Fibroblast of upper back skin (primary cell): ENCODE measurements around the gene CKS1B.
A peak's percentile ranks its signal among the peaks of the same experiment; 100 is the strongest.

Source experiments
- DNase-seq: peaks from one replicate; pipeline ENCODE4 v3.0.0-alpha.2; 2013

CKS1B gene

DNA sequence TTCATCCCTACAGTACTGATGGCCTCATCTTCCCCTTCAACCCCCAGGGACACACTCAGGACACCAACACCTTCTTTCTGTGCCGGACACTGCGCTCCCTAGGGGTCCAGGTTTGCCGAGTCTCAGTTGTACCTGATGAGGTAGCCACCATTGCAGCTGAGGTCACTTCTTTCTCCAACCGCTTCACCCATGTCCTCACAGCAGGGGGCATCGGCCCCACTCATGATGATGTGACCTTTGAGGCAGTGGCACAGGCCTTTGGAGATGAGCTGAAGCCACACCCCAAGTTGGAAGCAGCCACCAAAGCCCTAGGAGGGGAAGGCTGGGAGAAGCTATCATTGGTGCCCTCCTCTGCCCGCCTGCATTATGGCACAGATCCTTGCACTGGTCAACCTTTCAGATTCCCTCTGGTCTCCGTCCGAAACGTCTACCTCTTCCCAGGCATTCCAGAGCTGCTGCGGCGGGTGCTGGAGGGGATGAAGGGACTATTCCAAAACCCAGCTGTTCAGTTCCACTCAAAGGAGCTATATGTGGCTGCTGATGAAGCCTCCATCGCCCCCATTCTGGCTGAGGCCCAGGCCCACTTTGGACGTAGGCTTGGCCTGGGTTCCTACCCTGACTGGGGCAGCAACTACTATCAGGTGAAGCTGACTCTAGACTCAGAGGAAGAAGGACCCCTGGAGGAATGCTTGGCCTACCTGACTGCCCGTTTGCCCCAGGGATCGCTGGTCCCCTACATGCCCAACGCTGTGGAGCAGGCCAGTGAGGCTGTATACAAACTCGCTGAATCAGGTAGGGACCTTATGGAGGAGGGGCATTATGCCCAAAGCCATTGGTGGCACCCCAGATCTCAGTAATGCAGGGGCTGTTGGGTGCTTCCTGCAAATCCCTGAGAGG is 13.8 kb downstream of the CKS1B start:
- DNase-seq = no peak

DNA sequence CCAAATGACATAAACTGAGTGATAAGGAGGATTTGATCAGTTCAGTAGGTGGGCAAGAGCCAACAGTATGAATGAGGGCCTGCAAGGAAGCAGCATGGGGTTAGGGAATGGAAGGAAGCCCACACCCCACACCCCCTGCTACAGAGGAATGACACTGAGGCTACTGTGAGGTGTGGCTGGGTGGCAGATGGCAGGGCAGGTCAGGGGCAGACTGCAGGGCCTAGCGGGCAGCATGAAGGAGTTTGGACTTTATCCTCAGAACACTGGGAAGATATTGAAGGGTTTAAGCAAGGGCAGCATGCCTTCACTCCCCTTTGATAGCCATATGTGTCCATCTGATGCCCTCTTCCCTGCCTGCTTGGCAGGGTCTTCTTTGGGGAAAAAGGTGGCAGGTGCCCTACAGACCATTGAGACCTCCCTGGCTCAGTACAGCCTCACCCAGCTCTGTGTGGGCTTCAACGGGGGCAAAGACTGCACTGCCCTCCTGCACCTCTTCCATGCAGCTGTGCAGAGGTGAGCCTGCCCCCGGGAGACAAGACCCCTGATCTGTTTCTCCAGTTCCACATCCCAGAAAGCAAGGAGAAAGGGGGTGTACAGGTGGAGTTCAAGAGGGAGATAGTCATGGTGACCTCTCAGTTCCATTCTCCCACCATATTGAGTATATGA is 14.8 kb downstream of the CKS1B start:
- no peak for DNase-seq

DNA sequence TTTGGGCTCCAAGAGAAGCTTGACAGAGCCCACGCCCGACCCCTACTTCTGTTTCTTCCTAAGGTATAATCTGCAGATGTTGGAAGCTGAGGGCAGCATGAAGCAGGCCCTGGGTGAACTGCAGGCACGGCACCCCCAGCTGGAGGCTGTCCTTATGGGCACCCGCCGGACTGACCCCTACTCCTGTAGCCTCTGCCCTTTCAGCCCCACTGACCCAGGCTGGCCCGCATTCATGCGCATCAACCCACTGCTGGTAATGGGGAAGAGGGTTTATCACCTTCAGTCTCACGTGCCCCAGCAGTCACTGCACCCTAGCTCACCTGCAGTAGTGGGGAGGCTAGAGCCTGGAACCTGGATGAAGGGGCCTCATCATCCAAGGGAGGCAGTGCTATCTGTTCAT is 15.8 kb downstream of the CKS1B start:
- no peak for DNase-seq

DNA sequence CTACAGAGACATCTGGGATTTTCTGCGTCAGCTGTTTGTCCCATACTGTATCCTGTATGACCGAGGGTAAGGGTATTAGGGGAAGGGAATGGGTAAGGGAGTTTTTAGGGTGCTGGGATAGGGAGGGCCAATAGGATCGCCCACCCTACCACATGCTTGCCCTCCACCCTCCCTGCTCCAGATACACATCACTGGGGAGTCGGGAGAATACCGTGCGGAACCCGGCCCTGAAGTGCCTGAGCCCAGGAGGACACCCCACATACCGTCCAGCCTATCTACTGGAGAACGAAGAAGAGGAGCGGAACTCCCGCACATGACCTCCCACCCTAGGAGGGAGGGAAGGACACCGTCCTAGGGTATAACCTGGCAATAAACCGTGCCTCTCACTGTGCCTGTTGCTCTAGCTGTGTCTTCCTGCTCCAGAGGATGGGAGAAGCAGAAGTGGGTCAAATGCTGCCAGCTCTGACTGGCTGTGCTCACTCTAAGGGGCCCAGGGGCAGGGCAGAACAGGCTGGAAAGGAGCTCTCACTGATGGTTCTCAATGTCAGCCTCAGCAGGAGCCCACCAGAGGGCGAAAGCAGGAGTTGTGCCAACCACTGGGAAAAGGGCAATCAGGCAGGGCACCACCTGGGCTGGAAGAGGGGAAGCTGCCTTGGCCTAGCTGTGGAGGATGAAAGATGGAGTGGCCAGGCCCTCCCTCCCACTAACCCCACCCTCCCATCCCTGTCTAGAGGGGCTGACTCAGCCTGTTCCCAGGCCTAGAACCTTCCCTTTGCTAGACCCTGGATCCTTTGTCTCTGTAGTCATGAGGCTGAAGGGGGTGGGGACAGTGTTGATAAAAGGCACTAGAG is 18.5 kb downstream of the CKS1B start:
- DNase-seq = peak; percentile 36

DNA sequence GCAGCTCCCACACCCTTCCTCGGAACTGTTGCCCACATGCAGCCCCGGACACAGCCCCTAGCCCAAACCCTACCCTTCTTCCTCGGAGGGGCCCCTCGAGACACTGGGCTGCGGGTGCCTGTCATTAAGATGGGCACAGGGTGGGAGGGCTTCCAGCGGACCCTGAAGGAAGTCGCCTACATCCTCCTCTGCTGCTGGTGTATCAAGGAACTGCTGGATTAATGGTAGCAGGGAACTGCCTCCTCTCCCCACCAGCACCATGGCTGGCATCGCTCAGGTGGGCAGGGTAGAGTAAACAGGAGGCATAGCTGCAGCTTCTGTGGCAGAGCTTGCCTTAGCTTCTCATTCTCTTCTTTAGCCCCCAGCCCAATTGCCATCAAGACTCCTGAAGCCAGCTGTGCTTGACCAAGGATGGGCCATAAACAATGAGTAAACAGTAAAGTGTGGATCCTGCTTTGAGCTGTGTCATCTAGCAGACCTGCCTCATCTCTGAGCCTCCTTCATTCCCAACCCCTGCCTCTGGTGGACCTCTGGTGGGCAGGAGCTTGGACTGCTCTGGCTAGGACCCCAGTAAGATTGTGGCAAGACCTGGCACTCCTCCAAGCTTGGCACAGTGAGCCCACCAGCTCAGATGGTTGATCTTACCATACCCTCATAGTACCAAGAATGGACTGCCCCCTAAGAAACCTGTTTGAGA is 19.2 kb downstream of the CKS1B start, which contains the start of gene LENEP:
Gene LENEP, plus strand, starts transcription at position 15 of the 697 bp plus-strand sequence. Its CDS starts 22 bp downstream, at position 37.
- DNase-seq = no peak

DNA sequence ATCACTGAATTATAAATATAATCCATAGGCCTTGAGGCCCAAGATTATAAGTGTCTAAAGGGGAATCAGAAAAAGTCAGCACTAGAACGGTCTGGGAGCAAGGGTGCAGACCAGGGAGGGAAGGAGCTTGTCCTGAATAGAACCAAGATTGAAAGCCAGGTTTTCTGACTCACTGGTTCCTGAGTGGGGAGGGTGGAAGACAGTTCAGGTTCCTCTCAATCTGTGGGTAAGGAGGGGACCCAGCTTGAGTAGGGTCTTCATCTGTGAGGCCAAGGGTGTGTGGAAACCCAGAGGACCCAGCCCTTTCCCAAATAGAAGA is 19.7 kb downstream of the CKS1B start:
- no peak for DNase-seq

DNA sequence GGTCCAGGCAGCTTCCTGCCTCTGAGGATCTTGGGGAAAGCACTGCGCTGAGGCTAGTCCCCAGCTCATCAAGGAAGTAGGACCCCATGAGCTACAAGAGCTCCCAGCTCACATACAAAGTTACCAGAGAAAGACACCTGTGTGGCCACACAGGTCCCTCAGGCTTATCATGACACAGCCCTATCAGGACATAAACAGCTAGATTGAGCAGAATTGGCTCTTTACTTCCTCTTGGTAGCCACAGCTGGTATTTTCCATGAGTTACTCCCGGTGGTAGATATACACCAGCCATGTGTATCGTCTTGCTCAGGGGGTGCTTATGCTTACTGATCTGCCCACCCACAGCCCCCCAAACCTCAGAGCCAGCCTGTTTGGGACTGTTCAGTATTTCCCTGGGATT is 20.1 kb downstream of the CKS1B start:
- DNase-seq = no peak

DNA sequence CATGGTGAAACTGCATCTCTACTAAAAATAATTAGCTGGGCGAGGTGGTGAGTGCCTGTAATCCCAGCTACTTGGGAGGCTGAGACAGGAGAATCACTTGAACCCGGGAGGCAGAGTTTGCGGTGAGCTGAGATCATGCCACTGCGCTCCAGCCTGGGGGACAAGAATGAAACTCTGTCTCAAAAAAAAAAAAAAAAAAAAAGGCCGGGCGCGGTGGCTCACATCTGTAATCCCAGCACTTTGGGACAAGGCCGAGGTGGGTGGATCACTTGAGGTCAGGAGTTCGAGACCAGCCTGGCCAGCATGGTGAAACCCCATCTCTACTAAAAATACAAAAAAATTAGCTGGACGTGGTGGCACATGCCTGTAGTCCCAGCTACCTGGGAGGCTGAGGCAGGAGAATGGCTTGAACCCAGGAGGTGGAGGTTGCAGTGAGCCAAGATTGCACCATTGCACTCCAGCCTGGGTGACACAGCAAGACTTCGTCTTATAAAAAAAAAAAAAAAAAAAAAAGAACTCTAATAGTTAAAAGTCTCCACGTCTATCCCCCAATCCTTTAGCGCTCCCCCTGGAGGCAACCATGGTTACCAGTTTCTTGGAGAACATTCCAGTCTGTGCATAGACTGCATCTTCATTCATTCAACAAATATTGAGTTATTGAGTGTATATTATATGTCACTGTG is 21.0 kb downstream of the CKS1B start:
- peak; percentile 83 for DNase-seq

DNA sequence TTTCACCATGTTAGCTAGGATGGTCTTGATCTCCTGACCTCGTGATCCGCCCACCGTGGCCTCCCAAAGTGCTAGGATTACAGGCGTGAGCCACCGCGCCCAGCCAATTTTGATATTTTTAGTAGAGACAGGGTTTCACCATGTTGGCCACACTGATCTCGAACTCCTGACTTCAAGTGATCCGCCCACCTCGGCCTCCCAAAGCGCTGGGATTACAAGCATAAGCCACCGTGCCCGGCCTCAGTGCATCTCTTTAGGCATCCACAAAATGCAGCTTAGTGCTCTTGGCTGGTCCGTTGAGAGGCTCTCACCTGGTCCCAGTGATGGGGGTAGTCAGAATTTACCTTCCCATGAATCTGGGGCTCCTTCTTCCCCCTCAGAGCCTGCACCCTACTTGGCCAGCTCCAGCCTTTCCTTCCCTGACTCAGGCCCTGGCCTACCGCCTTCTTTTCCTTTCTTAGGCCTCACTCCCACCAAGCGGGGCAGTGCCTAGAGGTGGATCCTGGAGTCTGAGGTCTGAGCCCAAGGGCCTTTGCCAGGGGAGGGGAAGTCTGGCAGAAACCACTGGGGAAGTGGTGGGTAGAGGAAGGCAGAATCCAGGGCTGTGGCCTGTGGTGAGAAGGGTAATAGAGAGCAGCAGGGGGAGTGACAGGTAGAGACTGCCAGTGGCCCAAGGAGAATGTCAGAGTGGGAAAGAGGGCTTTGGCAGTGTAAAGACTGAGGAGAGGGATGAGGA is 22.7 kb downstream of the CKS1B start:
- DNase-seq = no peak

DNA sequence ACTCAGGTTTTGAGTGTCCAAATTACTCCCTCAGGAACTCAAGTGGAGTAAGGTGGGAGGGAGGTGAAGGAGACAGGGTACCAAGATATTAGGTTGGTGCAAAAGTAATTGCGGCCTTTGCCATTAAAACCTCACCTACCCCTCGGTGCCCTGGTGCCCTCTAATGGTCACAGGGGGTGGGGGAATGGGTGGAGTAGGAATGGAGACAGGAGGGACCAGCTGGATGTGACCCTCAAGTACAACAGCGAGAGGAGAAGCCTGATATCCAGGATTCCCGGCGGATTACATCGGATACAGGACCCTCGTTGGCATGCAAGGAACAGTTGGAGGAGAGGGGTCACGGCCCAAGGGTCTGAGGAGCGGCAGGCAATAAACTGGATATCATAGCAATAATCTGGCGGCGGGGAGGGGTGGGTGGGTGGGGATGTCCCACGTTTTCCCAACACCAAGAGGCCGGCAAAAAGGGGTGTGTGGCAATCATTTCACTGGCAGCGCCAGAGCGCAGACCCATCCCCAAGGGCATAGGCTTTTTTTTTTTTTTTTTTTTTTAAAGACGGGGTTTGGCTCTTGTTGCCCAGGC is 23.8 kb downstream of the CKS1B start:
- DNase-seq = no peak

DNA sequence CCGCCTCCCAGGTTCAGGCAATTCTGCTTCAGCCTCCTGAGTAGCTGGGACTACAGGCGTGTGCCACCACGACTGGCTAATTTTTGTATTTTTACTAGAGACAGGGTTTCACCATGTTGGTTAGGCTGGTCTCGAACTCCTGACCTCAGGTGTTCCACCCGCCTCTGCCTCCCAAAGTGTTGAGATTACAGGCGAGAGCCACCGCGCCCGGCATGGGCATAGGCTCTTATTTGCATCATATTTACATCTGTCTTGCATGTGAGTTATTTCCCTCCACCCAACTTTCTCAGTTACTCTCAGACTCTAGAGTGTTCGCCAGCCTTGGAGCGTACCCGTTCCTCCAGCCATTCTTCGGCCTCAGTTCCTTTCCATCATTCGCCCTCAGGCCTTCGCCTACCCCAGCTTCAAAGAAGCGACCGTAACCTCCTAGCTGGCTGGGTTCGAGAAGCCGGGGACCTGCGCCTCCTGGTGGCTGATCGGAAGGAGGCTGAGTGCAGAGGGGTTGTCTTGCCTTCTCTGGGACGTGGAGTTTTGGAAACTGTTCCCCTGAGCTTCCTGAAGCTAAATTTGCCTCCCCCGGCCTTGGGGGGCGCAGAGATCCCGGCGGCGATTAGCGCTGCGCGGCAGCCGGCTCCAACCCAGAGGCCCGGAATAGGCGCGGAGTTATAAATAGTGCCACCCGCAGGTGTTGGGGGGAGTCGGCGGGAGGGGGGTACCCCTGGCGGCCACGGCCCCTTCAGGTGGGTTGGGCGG is 24.5 kb downstream of the CKS1B start:
- peak; percentile 75 for DNase-seq

DNA sequence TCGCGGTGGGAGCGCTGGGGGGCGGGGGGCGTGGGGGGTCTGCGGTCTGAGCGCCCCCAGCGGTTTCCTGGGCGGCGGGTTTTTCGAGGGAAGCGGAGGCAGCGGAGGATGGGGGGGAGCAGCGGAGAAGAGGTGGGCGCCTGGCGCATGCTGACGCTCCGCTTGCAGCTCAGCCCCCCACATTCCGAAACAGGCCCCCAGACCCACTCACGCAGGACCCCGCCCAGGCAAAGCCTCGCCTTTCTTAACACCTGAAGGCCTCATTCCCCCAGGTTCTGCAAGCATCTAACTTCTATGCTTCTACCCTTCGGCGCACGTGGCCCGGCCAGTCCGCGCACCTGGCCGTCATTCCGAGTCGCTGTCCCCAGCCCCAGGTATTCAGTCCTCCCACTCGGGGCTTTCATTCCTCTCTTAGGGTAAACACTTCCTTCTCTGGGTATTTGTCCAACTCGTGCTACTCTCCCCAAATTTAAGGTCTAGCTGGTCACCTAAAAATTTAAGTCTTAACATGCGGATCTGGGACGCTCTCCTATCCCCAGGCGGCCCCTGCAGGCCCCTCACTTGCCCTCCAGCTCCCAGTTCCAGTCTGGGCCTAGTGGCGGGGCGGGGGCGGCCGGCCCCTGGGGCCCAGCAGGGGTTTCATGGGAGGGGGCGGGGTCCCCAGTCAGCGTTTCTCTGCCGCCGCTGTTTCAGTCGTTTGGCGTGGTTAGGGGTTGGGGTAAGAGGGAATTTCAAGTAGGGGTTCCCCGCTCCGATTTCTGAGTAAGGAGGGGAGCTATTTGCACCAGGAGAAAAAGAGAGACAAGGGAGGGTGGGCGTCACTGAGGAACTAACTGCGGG is 25.3 kb downstream of the CKS1B start:
- DNase-seq = no peak

DNA sequence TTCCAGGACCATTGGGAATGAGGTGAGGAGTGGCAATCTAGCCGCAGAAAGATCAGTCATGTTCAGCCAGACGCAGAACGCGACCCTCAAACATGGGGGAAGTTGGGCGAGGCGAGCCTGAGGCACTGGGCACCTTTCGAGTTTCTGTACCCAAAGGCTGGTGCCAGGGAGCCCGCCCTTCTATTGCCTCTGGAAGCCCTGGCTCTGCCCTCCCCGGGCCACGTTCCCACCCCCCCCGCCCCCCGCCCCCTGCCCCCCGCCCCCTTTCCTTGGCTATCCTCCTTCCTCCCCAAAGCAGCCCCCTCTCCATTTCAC is 25.9 kb downstream of the CKS1B start:
- no peak for DNase-seq

DNA sequence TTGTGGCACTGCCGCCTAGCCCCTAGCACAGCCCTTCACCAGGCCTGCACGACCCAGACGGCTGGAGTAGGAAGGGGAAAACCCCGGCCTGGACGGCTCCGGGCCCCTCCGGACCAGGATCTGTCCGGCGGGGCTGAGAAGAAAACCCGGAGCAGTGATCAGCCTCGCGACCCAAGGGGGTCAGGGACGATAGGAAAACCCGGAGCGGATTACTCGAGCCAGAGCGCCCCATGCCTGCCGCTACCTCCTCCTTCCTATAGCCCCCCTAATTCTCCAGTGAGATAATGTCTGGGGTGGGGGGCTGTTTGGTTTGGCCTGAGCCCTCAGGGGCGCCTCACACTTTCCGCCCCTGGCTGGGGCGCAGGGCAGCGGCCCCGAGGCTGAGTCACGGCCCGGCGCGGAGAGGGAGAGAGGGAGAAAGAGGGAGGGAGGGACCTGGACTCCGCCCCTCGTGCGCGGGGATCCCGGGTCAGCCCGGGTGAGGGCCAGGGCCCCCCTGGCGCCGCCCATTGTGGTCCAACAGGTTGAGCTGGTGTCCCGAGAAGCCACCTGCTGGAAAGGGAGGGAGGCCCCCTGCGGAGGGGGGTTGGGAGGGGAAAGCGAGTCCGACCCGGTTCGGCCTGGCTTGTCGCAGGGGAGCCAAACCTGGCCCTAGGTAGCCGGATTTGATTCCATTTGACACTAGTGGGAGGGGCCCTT is 26.4 kb downstream of the CKS1B start:
- DNase-seq = peak; percentile 81

DNA sequence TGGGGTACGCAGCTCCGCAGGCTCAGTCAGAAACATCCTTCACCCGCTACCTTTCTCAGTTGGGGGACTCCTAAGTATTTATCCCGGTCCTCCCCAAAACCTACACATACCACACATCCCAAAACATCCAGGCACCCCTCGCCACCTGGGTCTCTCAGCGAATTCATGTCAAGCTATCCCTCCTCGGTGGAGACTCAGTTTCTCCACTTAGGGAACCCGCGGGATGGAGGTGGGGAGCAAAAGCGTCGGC is 26.9 kb downstream of the CKS1B start:
- DNase-seq = no peak

DNA sequence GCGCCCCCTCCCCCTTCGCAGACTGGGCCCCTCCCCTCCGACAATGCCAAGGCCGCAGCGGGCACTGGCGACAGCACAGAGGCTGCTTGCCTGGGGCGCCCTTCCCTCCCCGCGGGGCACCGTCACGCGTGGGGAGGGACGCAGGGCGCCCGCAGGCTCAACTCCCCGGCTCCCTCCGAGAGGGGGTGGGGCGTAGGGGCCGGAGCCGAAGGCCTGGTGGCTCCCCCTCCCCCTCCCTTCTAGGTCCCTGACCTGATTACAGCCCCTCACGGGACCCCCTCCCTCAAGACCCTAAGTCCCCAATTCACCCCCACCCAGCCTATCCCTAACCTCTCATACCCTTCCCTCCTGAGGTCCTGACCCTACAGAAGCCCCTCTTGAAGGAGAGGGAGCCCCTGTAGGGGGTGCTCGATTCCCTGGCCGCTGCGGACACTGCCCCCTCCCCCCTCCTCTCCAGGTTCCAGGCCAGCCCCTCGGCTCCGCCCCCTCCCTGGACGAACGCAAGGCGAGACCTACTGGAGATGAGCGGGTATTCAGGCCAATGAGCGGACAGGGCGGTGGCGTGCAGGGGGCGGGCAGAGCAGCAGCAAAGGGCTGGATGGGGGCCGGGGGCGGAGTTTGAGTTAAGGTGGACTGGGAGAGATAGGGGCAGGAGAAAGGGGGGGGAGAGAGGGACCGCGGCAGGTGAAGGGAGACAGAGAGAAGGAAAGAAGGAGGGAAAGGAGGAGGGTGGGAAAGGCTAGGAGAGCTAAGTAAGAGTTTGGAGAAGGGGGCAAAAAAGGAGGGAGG is 27.4 kb downstream of the CKS1B start:
- peak; percentile 99 for DNase-seq

DNA sequence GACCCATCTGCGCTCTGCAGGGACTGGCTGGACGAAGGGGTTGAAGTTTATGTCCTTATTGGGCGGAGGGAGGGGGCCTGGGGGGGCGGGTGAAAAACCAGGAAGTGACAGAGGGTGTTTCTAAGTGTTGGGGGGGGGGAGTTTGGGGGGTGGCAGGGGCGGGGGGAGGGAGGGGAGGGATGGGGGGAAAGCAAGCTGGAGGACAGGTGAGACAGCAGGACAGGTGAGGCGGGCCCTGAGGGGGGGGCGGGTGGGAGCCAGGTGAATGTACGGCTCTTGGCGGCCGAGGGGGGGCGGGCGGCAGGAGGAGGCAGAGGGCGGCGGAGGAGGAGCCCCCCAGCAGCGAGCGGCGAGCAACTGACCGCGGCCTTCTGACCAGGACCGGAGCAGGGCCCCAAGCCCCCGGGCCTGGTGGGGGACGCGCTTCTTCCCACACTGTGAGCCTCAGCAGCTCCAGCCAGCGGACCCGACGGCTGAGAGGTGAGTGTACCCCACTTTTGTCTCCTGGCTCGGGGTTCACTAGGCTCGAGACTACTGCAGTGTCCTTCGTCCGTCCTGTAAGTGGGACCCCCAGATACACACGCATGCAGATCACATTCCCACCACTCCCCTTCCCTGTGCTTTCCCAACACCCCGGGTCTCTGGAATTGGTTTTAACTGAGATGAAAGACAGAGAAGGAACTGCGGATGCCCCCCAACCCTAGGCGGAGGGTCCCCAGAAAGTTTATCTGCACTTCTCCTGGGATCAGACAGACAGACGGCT is 28.2 kb downstream of the CKS1B start, which contains the start of gene ZBTB7B:
Gene ZBTB7B, plus strand, starts transcription at position 339 of the 763 bp plus-strand sequence. CDS start 11,859 bp downstream, outside the sequence.
- DNase-seq = no peak
